Thoracic aorta (tissue), 2 donors: ENCODE measurements around the gene ZNF337. TPM values are rescaled to one million over a fixed set of nuclear protein-coding genes. Genes with fewer than 3 reads are reported as not detected.
A peak's percentile ranks its signal among the peaks of the same experiment; 100 is the strongest.

Experiments used
- ATAC-seq: fragments of 150-250 bp; one replicate; pipeline ENCODE4 v1.8.0; 2017; ENCODE audit warnings: low read depth; ENCODE audit not compliant: insufficient number of reproducible peaks, low FRiP score
- DNase-seq: peaks from one replicate; pipeline ENCODE4 v3.0.0-alpha.2; 2020; ENCODE audit warnings: low spot score
- H3K27ac ChIP-seq, 2 donors: fragments of 200-600 bp; sonication (generic); 1 replicate in 1 of 2; 2 replicates in 1 of 2; pipeline ENCODE4 v1.5.1; 2016; ENCODE audit warnings: mild to moderate bottlenecking in 2 of 2, moderate library complexity in 2 of 2
- H3K27me3 ChIP-seq: fragments of 200-600 bp; sonication (generic); replicated peaks from 2 replicates; pipeline ENCODE4 v1.6.0; 2016; ENCODE audit warnings: mild to moderate bottlenecking; ENCODE audit not compliant: insufficient read depth
- H3K36me3 ChIP-seq: fragments of 200-600 bp; sonication (generic); one replicate; pipeline ENCODE4 v1.5.1; 2016
- H3K4me1 ChIP-seq, 2 donors: fragments of 200-600 bp; sonication (generic); 1 replicate in 1 of 2; 2 replicates in 1 of 2; pipeline versions ENCODE4 v1.5.1 to v1.6.0; 2016; ENCODE audit warnings: low read depth in 2 of 2, mild to moderate bottlenecking in 1 of 2; ENCODE audit not compliant: control insufficient read depth in 1 of 2
- H3K4me3 ChIP-seq: fragments of 200-600 bp; sonication (generic); 2 replicates; pipeline ENCODE4 v1.5.1; 2016; ENCODE audit warnings: mild to moderate bottlenecking
- H3K9me3 ChIP-seq: fragments of 200-600 bp; sonication (generic); 2 replicates; pipeline ENCODE4 v1.5.1; 2016
- CTCF ChIP-seq: fragments of 200-600 bp; sonication (generic); IDR thresholded peaks from one replicate; pipeline ENCODE4 v1.5.1; 2019; ENCODE audit warnings: antibody characterized with exemption
- total RNA-seq, 2 donors: library from RNA; depleted of rRNA; stranded (reverse); fragments of >200 nt; gene quantifications; one replicate each; pipeline versions ENCODE4 v1.1.0 to v1.2.3, GENCODE V29; 2016

Gene ZNF337
- total RNA-seq, 2 donors from 2014 or later = 16.1 to 19.5 TPM

GRCh38 chr20:25629816-25630499 is 66.7 kb downstream of the ZNF337 start:
- H3K27me3 ChIP-seq = no peaks in the 10 kb centered on the region
- H3K36me3 ChIP-seq = no peaks in the 10 kb centered on the region
- TF ChIP-seq CTCF = no peak

GRCh38 chr20:25626779-25627178 is 69.9 kb downstream of the ZNF337 start:
- H3K9me3 ChIP-seq = no peaks in the 10 kb centered on the region
- no peak for DNase-seq
- peaks cover 6 to 19% of the 10 kb centered on the region in 2 donors for H3K4me1 ChIP-seq
- no peak for ATAC-seq
- H3K27ac ChIP-seq = no peak overlapping the region
- no peaks in the 10 kb centered on the region for H3K36me3 ChIP-seq
- no peak for TF ChIP-seq CTCF
- no peaks in the 10 kb centered on the region for H3K27me3 ChIP-seq
- H3K4me3 ChIP-seq = no peak overlapping the region

More at GRCh38 chr20:25629816-25630499, 66.7 kb downstream of the ZNF337 start:
- DNase-seq (no peak), ATAC-seq (no peak)
- no peak overlapping the region for H3K4me3 ChIP-seq
- H3K4me1 ChIP-seq = peaks cover 0 to 2% of the 10 kb centered on the region in 2 donors
- H3K27ac ChIP-seq = no peak overlapping the region
- H3K9me3 ChIP-seq = no peaks in the 10 kb centered on the region

- Histone ChIP-seq H3K27me3 (no peaks in the 10 kb centered on the region), H3K36me3 (no peaks in the 10 kb centered on the region), H3K9me3 (no peaks in the 10 kb centered on the region), H3K27ac (peak overlapping the region; percentile 95 to 96), H3K4me1 (peaks cover 6 to 19% of the 10 kb centered on the region in 2 donors), H3K4me3 (peak overlapping the region; percentile 98)
- ATAC-seq (no peak), DNase-seq (peak; percentile 6)
- TF ChIP-seq CTCF = no peak
Measured at GRCh38 chr20:25624500-25624939, 72.1 kb downstream of the ZNF337 start.

Other genes starting within 250 kb of the ZNF337 start
- 10 to 100 TPM; 20.3 to 35.6 TPM for gene NINL, start 111.3 kb downstream of the ZNF337 start, total RNA-seq
- 1 to 10 TPM; 6.9 to 9.0 TPM for gene NANP, start 72.8 kb downstream of the ZNF337 start, total RNA-seq